AG20443 (cell line): Measurements from ENCODE around the gene RNF44.

Source experiments
- DNase-seq: peaks from one replicate; pipeline ENCODE4 v3.0.0; 2012; ENCODE audit warnings: low spot score, mixed read lengths

Gene RNF44

DNA sequence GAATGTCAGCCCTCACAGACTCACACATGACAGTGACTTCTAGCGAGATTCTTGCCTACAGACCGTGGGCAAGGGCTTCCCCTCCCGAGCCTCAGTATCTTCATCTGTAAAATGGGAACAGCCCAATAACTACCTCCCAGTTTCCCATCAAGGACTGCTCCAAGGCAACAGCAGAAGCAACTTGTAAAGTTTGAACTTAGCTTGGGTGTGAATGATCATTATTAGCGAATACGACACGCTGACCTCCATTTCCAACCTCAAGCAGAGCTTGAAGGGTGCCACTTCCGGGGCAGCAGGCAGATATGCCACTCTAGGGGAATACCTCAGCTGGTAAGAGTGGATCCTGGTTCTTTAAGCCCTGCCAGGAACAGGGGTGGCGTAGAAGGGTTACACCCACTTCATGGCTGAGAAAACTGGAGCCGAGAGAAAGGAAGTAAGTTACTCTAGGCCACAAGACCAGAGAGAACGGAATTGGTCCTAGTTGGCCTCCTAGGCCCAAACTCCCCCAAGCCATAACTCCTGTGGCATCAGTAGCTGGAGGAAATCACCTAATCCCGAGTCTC, 2.0 kb downstream of the RNF44 start:
- DNase-seq: peak; percentile 32

DNA sequence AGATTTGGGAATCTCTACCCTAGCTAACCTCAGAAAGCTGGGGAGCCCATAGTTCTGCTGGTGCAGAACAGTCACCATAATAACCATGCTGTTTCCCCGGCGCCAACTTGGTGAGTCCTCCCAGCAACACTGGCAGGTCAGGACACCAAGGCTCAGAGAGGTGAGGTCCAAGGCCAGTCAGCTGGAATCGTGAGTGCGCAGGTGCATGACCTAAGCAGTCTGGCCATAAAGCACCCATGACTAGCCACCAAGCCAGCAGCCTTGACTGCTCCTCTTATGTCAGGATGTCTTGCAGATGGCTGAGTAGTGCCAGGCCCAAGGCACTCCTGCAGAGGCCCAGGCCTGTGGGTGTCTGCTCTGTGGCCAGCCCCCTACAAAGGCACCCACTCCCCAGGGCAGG, 2.6 kb downstream of the RNF44 start:
- DNase-seq: no peak

DNA sequence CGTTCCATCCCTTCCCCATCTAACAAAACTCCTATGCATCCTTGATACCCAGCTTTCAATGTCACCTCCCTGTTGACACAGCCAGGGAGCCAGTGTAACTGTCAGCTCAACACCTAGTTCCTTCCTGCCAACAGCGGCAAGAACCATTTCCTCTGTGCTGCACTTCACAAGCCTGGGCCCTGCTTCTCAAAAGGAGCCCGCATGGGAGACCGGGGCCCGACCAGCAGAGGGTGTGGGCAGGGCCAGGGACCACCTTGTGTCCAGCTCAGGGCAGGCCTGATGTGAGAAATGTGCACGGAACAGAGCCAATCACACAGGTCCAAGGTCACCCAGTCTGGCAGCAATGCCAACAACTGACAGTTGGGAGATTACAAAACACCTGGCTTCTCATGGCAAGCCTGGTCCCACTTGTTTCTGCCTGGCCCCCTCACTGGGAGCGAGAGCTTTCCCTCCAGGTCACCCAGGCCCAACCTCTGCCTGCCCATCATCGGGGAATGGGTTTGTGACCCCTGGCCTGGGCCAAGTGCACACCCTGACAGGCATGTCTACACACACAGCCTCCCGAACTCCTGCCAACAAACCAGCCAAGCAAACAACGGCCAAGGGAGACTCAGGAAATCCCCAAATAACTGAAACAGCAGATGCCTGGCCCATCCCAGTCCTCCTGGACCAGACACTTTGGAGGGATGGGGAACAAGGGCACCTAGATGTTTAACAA, 3.1 kb downstream of the RNF44 start:
- peak; percentile 17 for DNase-seq

DNA sequence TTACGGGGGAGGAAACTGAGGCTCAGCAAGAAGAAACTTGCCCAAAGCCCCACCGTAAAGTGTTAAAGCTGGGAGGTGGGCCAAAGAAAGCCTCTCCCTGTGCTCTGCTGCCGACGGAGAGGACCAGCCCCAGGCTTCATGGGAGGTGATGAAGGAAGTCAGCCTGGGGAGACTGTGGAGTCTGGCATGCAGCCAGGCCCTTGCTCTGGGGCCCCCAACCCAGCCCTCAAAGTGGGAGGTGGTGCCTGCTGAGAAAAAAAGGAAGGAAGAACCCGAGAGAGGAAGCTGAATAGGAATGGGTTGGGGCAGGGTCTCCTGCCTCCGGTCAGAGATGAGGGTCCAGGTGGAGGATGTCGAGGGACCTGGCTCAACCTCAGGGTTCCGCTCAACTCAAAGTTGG, 3.8 kb downstream of the RNF44 start:
- DNase-seq: peak; percentile 6

DNA sequence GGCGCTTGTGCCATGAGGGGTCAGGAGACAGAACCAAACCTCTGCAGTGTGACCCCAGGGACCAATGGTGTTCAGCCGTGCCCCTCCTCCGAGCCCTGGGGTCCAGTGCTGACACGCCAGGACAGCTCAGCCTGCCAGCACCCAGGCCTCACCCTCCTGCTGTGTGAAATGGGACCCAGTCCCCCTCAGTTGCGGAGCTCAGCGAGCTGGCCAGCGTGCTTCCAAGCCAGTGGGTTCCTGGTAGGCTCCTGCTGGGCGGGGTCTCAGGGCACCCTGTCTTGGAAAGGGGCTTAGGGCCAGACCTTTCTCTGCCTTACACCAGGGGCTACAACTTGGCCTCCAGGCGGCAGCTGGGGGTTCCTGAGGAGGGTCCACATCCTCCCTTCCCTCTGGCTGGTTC, 4.4 kb downstream of the RNF44 start:
- DNase-seq: no peak

DNA sequence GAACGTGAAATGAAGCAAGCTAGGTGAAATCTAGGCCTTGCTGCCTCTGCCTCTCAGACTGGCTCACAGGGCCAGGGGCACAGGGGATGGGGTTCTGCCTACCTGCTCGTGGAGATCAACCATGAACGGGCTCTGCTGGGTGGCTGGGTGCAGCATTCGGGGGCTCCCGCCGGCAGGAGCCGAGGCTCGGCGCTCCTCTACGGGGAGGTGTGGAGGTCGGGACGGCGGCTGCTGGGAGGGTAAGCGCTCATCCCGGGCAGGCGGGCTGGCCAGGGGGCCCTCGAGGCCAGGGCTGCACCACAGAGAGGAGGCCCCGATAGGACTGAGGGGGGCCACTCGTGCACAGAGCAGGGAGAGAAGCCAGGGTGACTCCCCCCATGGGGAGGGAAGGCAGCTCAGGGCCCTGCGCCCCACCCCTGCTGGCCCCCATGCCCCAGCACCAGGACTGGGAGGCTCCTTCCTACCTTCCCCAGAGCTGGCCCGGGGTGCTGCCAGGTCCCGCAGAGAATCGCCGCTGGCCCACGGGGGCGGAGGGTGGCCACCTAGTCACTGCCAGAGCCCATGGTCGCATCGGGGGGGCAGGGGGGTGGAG, 5.2 kb downstream of the RNF44 start:
- DNase-seq: no peak

DNA sequence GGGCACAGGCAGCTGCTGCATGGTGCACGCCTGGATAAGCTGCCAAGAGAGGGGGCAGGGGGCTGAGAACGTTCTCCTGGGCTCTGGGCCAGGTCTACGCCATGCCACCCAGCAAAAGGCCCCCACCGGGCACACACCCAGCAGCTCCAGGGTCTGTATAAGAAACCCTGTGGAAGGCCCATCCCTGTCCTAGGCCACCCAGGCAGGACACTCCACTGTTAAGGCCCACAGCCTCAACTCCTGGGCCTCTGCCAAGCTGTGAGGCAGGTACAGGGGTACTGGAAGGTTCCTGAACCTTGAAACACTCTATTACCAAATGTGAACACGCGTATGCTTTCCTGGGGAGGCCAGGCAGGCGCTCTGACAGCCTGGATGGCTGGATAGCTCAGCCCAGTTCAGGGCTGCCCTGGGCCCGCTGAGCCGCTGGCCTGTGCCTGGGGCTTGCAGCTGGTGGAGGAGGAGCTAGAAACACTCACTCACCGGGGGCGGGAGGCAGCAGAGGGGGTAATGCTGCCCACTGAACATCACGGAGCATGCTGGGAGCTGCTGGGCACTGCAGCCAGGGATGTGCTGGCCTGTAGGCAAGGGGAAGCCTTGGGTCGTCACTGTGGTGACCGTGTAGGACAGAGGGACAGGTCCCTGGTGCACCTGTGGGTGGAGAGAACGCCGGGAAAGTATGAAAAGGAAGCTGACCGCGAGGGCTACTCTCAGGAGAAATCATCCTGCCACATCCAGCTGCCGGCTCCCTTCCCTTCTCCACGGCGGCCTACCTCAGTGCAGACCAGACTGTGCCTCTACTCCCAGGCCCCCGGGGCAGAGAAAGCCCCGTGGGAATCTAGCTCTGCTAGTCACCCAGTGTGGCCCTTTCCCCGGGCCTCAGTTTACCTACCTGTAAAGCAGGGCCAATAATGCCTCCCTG, 6.0 kb downstream of the RNF44 start:
- DNase-seq: no peak

DNA sequence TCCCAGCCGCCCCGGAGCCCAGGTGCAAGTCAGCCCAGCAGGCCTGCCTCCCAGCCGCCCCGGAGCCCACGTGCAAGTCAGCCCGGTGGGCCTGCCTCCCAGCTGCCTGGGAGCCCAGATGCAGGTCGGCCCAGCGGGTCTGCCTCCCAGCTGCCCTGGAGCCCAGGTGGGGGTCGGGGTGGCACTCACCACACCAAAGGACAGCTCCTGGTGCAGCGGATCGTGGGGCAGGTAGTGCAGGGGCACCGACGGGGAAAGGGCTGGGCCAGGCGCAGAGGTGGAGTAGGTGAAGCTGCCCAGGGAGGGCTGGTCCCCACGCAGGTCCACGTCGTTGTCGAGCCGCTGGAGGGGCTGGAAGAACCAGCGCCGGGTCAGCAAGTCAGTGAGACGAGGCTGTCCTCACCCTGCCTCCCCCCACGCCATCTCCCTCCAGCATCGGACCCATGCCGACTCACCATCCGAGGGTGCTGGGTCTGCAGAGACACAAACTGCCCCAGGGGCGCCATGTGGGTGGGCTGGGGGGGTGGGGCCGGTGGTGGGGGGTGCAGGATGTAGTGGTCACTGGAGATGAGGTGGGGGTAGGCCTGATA, 6.7 kb downstream of the RNF44 start:
- no peak for DNase-seq

DNA sequence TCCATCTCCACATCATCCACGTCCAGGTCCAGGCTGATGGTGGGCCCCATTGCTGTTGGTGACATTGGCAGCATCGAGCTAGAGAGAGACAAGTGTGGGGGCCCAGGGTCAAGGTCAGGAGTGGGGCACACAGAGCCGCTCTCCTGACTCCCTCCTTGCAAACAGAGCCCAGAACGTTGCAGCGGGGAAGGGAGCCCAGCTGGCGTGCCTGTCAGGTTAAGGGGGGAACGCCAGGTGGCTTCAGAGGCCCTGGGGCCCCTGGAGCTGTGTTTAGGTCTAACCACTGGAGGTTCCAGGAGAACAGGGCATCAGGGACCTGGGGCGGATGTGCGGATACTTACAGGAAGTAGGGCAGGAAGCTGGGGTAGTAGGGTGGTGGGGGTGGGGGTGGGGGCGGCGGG, 7.5 kb downstream of the RNF44 start:
- no peak for DNase-seq

DNA sequence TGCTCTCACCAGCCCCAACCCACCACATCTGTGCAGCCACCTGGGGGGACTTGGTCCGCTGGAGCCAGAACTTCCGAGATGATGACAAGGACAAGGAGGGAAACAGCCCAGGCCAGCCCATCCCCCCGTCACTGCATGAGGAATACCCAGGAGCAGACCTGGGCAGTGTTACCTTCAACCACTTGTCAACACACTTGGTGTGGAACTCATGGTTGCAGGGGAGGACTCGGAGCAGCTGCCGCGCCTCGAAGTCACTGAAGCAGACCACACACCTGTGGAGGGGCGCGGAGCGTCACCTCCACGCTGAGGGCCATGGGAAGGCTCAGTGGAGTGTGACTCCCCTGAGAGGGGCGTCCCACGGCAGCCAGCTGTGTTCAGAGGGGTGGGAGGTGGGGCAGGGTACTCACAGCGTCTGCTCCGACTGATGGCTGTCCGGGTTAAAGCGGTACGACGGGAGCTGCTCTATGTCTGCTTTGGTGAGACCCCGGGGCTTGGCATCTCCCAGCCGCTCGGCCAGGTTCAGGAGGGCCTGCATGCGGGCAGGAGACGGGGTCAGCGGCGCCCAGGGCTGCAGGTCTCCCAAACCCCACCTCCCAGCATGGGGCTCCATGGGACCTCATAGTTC, 8.0 kb downstream of the RNF44 start:
- no peak for DNase-seq

DNA sequence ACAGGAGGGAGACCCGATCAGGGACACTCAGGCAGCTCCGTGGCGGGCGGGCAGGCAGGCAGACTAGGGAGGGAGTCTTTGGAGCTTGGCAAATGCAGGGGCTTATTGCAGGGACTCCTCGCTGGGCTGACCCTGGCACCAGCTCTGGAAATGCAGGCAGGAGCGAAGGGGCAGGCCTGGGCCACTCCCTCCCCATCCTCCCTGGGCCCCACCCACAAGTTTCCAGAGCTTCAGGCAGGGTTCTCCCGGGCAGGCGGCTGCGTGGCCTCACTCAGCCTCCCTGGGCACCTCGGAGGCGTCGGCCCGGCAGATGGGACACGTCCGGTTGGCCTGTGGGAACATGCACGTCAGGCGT, 8.5 kb downstream of the RNF44 start:
- DNase-seq: no peak

DNA sequence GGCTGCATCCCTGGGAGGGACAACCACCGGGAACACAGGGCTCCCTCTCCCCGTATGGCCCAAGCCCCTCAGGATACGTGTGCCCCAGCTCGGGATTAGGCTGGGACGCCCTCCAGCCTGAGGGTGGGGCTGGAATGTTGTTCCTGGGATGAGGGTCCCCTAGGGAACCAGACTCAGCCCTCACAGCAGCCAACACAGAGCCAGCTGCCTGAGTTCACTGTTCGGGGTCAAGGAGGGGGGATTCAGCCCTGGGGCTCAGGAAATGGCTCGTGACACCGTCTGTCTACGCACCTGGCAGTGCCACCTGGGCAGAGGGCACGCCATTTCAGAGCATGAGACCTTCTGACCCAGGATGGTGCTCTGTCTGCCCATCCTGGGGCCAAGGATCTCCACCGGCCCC, 8.9 kb downstream of the RNF44 start:
- DNase-seq: no peak

DNA sequence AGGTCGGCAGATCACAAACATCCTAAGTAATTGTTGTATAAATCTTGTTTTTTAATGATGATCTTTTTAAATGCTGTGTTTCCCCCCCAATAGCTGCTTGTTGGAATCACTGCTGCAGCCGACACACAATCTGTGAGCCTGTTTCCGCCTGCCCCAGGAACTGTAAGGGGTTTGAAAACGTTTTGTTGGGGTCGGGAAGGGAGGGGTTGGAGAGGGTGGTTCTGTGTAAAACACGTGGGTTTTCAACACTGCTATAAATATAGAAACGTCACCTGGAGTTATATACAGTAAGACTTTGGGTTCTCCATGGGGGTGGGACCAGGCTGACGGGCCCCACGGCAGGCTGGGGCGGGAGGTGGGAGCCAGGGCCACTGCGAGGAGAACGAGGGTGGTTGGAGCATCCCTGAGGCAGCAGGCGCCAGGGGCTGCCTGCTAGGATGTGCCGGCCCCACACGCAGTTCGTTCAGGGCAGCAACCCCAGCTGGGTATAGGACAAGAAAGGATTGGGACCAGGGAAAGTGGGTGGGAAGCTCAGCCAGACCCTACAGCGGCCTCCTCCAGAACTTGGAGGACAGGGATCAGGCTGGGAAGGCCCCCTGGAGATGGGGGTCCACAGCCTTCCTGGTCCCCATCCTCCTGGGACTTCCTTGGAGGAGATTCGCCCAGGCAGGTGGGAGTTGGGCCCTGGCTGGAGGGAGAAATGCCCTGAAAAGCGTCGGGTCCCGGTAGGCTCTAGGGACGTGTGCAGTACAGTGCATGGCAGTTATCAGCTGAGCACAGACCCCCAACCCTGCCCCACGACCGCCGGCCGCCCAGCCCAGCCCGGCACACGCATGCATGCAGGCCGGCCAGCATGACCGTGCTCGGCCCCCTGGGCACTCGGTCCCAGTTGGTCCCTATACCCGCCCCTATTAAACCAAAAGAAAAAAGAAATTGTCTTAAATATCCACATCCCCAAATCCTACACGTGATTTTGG, 9.7 kb downstream of the RNF44 start:
- no peak for DNase-seq

DNA sequence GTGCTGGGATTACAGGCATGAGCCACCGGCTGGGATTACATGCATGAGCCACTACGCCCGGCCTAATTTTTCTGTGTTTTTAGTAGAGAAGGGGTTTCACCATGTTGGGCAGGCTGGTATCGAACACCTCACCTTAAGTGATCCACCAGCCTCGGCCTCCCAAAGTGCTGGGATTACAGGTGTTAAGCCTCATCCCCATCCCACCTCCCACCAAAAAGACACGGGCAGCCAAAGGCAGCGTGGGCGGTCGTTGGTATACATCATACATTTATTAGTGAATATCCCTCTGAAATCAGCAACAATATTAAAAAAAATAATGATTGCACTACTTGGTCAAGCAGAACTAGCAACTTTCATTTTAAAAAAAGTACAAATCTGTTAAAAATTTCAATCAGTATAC, 10.7 kb downstream of the RNF44 start:
- no peak for DNase-seq

DNA sequence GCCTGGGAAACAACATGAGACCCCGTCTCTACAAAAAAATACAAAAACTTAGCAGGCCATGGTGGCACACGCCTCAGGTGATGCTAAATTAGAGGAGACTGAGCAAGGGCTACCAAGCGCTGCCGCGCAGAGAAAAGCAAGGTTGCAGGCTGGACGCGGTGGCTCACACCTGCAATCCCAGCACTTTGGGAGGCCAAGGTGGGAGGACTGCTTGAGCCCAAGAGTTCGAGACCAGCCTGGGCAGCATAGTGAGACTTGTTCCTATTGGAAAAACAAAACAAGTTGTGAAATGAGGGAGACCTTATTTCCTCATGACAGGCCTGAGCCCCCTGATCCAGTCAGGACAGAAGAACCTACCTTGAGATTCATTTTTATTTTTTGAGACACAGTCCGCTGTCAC, 11.5 kb downstream of the RNF44 start:
- no peak for DNase-seq

DNA sequence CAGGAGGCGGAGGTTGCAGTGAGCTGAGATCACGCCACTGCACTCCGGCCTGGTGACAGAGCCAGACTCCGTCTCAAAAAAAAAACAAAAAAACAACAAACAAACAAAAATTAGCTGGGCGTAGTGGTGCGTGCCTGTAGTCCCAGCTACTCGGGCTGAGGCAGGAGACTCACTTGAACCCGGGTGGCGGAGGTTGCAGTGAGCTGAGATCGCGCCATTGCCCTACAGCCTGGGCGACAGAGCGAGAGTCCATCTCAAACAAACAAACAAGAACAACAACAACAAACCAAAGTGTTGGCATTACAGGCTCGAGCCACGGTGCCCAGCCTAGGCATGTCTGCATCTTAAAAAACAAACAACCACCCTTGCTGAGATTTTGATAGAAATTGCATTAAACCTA, 12.2 kb downstream of the RNF44 start:
- DNase-seq: no peak

DNA sequence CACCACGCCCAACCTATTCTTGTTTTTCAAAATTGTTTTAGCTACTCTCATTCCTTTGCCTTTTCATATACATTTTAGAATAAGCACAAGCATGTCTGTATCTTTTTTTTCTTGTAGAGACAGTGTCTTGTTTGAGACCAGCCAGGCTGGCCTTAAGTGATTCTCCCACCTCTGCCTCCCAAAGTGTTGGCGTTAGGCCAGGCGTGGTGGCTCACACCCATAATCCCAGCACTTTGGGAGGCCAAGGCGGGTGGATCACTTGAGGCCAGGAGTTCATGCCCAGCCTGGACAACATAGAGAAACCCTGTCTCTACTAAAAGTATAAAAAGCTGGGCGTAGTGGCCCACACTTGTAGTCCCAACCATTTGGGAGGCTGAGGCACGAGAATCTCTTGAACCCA, 13.1 kb downstream of the RNF44 start:
- DNase-seq: no peak

DNA sequence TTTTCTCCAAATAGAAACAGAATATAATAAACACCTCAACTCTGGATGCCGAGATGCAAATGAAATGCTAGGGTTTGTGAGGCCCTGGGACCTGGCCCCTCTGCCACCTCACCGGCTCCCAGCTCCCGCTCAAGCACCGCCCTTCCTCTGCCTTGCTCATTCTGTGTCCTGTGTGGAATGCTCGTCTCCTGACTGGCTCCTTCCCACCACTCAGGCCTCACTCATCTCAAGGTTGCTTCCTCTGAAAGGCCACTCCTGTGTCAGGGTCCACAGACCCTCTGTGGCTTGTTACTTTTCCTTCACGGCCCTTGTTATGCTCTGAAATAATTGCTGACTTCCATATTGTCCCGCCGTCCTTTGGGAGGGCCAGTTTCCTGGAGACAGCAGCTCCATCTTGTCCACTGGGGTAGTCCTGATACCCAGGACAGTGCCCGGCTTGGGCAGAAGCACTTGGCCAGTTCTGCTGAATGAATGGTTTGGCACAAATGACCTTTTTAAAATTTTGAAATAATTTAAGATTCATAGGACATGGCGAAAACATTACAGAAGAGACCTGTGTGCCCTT, 15.4 kb downstream of the RNF44 start:
- DNase-seq: no peak

DNA sequence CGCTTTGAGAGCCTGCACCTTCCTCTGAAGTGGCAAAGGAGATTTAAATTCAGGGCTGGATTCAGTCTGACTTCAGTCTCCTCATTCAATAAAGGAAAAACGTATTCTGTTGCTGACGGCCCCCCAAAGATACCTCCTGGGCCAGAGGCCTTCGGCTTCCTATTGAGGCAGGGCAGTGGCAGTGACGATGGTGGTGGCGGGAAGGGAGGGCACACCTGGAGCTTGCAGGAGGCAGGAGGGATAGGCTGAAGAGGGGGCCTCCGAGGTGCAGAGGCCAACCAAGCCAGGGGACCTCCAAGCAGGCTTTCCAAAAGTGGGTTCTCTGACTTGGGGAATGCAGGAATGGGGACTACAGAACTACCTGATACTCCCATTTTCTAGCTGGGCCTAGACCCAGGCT, 15.9 kb downstream of the RNF44 start:
- no peak for DNase-seq
